Activated T-cell treated with anti-CD3 and anti-CD28 coated beads for 4 hours (primary cell): ENCODE measurements around the gene ARHGEF7.
"Not testable (repeated sequence)": the region's sequence is repeated elsewhere in the genome, so short reads cannot be mapped to it uniquely, and the experiment has no call there.

Source experiments
- DNase-seq: peaks from one replicate; pipeline ENCODE4 v3.0.0-alpha.2; 2020

The ARHGEF7 gene

DNA sequence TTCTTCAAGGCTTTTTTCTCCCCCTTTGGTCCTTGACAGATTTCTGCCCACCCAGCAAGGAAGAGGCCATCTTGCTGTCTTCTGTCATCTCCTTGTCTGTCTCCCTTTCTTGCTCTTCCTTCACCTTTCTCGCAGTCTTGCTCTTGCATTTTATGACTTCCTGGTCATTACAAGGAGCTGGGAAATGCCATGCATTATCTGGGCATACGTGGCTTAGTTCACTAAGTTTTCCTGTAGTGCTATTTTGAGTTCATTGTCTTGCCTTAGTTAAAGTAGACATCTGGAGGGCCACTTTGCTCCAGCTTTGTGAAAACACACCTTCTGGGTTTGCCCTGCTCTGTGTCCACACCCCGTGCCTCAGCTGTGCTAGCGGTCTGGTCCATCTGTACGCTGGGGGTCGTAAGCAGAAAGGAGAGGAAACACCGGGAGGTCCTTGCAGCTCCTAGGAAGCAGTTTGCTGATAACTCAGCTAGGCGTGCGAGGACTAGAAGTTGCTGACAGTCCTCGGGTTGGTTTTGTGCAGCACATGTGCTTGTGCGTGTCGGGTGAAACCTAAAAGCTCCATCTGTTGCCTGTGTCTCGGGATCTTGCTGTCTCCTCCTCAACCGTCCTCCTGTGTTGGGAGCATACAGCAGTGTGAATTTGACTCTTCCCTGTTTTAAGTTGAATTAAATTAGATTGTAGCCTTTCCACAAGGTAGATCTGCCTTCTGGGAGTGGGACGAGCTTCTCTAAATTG lies 59.4 kb downstream of the ARHGEF7 start:
- no peak for DNase-seq

DNA sequence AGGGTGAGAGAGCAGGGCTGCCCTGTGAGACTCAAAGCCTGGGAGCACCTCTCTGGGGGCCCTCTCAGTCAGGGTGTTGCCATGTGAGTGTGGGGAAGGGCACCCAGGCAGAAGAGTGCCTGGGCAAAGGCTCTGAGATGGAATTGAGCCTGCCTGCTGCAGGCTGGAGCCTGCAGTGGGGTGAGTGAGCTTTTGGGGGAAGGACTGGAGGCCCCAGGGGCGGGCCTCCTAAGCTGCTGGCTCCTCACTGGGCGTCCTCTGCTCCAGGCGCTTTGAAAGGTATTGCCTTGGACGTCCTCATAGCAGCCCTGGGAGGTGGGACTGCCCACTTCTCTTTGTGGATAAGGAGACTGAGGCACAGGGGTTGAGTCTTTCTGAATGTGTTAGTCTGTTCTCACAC lies 60.3 kb downstream of the ARHGEF7 start:
- DNase-seq, result no peak

DNA sequence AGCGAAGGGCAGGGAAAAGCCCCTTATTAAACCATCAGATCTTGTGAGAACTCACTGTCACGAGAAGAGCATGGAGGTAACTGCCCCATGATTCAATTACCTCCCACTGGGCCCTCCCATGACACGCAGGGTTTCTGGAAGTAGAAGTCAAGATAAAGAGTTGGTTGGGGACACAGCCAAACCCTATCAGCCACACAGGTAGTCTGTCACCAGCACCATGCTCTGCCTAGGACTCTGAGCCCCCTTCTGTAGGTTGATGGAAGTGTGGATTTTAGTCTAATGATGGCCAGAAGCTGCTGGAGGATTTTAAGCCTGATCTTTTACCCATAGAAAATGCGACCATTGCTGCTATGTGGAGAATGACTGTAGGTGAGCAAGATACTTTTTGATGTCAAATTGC lies 60.8 kb downstream of the ARHGEF7 start:
- no peak for DNase-seq

DNA sequence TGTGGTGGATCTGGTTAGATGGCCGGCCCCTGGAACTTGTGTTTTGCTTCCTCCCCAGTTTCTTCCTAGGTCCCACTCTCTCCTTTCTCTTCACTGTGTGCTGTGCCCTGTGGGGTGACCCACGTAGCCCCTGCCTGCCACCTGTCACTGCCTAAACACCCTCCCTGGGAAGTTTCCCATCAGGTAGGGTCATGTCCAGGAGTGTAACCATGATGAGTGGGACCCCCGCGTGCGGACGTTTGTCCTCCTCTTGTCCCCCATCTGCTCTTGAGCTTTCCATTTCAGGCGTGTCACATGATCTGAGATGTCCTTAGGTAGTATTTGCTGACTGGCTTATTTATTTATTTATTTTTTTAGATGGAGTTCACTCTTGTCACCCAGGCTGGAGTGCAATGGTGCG lies 61.3 kb downstream of the ARHGEF7 start:
- DNase-seq, result no peak

DNA sequence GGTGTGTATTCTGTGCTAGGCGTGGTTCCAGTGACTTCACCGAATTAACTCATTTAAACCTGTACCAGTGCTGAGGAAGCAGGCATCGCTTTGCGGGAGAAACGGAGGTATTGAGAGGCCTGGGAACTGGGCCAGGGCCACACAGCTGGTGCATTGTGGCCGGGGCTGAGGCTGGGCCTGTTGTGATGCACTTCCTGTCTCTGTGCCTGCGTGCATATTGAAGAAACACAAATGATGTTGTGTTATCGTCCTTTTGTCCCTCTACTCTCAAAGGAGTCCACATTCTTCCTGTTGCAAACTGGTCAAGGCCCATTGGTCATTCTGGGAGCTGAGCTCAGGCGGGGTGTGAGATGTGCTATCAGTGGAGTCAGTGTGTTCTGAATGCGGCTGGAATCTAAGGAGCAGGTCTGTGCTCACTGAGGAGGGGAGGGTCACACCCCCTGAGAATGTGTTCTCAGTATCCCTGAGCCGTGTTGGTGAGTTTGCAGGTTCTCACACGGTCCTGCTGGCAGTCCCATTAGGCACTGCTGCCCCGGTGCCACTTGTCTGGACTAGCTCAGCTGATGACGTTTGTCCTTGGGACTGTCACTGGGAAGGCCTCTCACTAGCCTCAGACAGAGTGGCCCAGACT lies 62.1 kb downstream of the ARHGEF7 start:
- DNase-seq, result no peak

DNA sequence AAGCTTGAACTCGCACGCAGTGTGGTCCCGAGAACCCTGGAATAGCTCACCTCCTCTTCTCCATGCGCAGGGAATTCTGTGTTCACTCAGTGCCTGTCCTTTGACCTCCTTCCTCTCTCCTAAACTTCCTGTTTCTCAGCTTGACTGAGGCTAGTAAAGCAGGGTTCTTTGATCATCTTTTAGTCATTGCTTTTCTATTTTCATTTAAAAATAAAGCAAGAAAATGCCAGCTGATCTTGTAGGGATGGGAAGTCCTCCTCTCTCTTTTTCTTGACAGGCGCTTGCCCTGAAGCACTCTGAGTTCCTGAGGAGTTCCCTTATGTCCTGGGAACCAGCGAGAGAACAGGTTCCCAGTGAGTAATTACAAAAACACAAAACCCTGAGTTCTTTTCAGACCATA lies 62.8 kb downstream of the ARHGEF7 start:
- no peak for DNase-seq

DNA sequence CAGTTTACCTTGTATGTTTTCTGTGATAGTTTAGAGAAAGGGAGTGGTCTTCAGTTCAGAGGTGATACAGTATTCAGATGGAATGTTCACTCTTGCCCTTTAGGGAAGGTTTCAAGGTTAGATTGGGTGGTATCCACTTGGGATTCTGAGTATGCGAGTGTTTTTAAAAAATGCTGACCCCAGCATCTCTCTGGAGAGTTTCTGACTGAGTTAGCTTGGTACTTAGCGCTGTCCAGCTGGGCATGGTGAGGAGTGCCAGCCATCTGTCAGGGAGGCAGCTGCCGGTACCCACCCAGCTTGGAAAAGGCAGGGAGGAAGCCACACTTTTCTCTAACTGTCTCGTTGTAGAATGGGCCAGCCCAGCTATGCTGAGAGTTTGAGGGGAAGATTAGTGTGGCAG lies 63.3 kb downstream of the ARHGEF7 start:
- DNase-seq, result no peak

DNA sequence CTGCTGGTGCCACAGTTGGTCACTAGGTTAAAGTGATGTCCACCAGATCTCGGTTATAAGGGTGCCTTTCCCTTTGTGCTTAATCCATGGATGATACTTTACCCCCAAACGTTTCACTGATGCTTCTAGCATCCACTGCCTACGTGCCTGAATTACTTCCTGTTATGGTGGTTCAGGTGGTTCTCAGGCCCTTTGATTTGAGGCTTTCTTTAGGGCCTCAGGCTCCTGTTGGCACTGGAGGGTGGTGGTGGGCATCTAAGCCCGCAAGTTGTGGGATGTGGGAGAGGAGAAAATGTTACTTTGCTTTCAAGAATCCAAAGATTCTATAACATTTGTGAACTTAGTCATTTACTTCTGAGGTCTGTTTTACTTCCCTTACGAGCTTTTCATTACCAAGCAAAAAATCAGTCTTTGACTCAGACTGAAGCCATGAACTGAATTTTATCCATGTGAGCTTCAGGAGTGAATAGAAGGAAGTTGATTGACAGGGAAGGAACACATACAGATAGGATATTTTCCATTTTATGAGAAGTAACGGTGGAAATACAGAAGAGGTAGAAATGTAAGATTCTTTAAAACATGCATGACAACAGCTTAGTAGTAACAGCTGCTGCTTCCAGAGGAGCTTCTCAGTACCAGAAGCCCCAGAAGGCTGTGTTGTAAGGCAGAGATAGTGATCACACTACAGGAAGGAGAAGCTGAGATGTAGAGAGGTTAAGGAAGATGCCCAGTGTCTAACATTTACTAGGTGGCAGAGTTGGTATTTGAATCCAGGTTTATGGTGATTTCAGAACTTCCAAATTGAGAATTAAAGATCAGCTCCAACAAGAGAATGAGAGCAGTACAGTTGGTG lies 65.0 kb downstream of the ARHGEF7 start:
- no peak for DNase-seq

DNA sequence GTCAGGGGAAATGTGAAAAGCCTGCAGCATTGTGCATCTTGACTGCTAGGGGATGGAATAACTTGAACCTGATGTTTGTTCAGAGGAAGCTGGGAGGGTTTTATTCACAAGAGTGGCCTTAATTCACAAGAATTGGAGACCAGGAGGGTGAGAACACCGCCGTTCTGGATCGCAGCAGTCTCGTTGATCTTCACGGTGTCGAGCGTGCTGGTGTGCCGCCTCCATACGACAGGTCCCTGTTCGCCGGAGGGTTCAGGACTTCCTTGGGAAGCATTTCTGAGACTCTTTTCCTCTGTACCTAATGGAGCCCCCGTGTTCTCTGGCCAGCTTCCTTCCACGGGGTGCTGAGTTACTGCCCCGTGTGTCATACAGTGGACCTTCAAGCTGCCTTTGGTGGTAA lies 66.9 kb downstream of the ARHGEF7 start:
- no peak for DNase-seq

DNA sequence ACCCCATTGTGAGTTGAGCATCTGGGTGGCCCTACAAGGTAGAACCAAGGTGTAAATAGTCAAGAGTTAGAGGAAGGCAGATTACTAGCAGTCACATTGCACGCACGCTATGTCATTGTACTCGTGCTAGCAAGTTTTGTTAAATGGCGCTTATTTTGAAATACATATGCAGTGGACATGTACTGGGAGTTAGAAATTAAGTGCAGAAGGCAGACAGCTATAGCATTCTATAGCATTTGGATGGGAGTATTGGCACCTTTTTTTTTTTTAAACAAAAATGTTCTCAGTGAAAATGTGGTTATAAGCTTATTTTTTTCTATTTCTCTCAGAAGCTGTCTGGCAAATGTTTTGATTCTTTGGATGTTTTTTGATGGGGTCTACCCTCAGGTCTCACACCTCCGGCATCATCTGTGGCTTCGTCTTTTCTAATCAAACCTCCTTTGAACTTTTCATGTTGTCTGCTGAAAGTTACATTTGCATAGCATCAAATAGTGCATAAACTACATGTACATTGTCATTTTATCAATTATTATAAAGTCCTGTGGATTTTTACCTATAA lies 68.1 kb downstream of the ARHGEF7 start:
- DNase-seq, result no peak

DNA sequence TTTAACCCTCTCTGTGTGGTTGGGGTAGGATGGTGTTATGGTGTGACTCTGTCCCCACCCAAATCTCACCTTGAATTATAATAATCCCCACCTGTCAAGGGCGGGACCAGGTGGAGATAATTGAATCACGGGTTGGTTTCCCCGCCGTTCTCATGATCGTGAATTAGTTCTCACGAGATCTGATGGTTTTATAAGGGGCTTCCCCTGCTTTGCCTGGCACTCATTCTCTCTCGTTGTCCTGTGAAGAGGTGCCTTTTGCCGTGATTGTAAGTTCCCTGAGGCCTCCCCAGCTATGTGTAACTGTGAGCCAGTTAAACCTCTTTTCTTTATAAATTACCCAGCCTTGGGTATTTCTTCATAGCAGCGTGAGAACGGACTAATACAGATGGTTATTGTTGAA lies 68.8 kb downstream of the ARHGEF7 start:
- DNase-seq, result no peak

DNA sequence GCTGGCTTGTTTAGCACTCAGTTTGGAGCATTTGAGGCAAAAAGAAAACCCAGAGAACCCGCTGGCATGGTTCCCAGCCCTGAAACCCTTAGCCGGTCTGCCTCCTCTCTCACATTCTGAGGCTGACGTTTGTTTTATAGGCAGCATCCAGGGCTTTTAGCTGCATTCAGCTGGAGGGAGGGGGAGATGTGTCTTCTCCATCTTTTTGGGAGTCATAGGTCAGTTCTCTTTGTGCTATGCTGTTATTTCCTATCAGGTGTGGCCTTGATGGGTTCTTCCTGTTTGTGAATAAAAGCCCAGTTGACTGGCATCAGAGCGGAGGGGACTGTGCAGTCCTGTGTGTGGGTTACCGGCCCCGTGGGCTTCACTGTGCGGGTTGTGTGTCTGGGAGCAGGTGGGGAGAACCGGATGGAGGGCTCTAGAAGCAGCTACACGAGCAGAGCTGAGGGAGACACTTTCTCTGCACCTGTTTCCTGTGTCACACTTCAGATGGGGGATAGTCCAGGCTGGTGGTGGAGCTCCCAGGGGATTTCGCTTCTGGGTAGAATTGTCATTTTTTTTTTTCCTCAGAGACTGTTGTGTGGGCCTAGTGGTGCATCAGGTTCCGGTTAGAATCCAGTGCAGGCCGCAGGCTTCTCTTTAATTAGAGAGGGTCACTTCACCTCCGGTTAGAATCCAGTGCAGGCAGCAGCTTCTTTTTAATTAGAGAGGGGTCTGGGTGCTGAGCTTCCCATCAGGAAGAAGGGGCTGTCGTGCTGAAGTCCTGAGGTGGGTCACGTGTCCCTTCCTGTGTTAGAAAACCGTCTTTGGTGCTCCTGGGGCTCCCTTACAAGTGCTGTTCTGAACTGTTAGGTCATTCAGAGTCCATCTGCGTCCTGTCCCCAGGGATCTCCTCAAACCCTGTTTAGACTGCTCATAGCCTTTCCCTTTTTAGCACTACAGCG lies 69.6 kb downstream of the ARHGEF7 start:
- peak; percentile 19 for DNase-seq

DNA sequence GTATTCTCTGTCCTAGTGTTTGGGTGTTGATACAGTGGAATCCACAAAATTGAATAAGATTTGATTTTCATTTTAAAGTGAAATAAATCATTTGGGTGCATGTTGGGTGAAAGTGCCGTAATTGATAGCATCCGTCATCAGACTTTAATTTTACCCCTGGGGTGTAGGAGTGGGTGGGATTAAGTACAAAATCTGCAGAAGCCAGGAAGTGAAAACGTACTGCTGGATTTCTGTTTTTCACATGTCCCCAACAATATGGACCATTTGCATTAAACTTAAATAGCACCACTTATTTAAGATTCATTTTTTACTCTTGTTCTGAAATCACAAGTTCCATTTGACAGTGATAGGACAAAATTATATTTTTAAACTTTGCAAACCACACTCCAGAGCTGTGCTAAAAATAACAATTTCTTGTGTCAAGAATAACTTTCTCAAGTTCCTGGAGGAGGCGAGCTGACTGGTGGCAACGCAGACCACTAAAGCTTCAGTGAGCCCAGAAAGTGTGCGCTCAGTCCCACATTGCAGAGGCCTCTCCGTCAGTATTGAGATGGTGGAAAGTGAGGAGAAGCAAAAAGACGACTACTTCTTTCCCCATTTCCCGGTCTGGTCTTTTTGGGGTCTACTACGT lies 71.3 kb downstream of the ARHGEF7 start:
- DNase-seq, result no peak

DNA sequence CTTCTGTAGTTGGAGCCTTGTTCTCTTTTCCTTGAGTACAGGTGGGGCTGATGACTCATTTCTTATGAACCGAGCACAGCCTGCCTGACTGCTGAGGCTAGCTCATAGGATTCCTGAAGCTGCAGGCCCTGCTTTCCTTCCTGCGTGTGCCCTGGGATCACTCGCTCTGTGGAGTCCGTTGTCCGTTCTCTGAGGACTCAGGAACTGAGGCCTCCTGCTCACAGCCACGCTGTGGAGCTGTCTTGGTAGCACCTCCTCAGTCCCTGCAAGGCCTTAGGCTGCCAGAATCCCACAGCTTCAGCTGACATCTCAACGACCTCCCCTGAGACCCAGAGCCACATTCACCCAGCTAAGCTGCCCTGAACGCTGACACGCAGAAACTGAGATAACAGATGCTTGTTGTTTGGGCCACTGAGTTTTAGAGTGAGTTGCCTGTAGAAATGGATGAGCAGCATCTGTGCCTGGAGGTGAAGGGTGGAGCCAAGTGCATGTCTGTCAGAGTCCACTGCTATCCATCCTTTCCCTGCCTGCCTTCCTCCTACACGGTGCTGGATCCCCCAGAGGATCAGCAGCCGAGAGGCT lies 72.9 kb downstream of the ARHGEF7 start:
- no peak for DNase-seq

DNA sequence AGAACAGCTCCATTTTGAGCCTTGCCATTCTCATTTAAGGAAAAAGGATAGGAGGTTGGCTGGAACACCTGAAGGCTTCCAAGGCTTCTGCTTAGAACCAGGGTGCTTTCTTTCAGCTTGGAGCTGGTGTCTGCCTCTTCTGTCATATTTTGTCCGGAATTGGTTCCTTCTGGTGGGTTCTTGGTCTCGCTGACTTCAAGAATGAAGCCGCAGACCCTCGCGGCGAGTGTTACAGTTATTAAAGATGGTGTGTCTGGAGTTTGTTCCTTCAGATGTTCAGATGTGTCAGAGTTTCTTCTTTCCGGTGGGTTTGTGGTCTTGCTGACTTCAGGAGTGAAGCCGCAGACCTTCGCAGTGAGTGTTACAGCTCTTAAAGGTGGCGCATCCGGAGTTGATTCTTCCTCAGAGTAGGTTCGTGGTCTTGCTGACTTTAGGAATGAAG lies 74.0 kb downstream of the ARHGEF7 start:
- DNase-seq, result peak; percentile 36

DNA sequence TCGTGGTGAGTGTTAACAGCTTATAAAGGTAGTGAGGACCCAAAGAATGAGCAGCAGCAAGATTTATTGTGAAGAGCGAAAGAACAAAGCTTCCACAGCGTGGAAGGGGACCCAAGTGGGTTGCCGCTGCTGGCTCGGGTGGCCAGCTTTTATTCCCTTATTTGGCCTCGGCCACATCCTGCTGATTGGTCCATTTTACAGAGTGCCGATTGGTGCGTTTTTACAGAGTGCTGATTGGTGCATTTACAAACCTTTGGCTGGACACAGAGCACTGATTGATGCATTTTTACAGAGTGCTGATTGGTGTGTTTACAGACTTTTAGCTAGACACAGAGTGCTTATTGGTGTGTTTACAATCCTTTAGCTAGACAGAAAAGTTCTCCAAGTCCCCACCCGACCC lies 74.4 kb downstream of the ARHGEF7 start:
- not testable (repeated sequence) for DNase-seq

DNA sequence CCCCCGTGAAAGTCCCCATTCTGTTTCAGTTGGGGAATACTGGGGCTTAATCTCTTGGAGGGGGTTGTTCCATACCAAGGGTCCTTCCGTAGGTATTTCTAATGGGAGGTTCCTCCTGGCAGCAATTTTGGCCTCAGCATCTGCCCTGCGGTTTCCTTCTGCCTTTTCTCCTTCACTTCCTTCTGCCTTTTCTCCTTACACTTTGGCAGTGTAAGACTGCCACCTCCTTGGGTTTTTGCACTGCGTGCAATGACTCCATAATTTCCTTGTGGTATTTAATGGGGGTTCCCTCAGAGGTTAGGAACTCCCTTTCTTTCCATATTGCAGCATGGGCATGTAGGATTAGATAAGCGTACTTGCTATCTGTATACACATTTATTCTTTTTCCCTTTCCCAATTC lies 78.1 kb downstream of the ARHGEF7 start:
- not testable (repeated sequence) for DNase-seq

DNA sequence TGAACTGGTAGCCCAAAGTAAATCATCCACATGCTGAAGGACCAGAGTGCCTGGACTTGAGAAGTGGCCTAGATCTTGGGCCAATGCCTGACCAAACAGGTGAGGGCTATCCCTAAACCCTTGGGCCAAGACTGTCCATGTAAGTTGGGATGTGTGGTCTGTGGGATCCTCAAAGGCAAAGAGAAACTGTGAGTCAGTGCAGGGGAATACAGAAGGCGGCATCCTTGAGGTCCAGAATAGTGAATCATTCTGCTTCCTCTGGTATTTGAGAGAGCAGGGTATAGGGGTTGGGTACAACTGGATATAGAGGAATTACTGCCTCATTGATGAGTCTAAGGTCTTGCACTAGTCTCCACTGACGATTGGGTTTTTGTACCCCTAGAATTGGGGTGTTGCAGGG lies 79.5 kb downstream of the ARHGEF7 start:
- not testable (repeated sequence) for DNase-seq

DNA sequence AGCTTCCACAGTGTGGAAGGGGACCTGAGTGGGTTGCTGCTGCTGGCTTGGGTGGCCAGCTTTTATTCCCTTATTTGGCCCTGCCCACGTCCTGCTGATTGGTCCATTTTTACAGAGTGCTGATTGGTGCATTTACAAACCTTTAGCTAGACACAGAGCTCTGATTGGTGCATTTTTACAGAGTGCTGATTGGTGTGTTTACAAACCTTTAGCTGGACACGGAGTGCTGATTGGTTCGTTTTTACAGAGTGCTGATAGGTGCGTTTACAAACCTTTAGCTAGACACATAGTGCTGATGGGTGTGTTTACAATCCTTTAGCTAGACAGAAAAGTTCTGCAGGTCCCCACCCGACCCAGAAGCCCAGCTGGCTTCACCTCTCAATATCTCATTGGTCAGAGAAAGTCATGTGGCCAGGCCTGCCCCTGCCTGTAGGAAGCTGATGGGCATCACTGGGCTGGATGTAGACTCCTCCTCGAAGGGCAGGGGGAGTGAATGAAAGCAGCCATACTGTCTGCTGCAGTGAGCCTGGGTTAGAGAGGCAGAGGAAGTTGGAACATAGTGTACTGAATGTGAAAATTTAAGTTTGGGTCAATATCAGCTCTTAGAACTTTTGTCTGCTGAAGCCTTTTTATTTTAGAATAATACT lies 83.7 kb downstream of the ARHGEF7 start:
- DNase-seq, result not testable (repeated sequence)

DNA sequence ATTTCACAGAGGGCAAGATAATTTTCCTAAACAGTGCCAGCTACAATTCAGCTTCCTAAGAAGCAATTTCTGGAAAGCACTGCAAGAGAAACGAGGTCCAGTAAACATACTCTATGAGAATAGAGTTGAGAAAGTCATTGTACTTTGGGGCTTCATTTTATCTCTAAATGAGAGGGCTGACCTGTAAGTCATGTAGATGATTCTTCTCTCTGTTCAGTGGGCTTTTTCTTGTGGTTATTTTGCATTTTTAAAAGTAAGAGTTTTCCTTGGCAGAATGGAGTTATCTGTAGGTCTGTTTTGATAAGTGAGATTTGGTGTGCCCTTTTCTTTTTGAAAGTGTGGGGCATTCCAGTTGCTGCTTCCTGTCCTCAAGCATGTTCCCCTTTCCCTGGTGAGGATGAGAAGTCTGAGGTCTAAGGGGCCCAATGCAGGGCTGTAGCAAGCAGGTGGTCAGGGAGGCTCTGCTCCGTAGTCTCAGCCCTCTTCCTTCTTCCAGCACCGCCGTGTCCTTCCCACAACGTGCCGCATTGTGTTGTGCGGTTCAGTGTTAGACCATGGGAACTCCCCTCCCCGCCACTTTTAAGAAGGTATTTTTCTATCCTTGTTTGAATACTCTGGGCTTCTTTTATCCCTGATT lies 86.3 kb downstream of the ARHGEF7 start:
- DNase-seq, result no peak
